Stomach (tissue), 4 donors: ENCODE measurements around the gene TMEM150A.

Source experiments
- CTCF ChIP-seq, 7 experiments: fragments of 450-650 bp in 4 of 7; fragments of 200-600 bp in 3 of 7; sonication (generic) in 3 of 7; IDR thresholded peaks; one replicate each; pipeline ENCODE4 v1.5.1; 2016 to 2019; ENCODE audit warnings: antibody characterized with exemption in 7 of 7, control low read depth in 2 of 7, mild to moderate bottlenecking in 1 of 7
- POLR2A ChIP-seq, 4 donors: fragments of 450-650 bp; IDR thresholded peaks; one replicate each; pipeline ENCODE4 v1.6.1; 2016; ENCODE audit warnings: antibody characterized with exemption in 4 of 4, control low read depth in 2 of 4, mild to moderate bottlenecking in 1 of 4, moderate library complexity in 1 of 4
- POLR2AphosphoS5 ChIP-seq, 3 donors: sonication (generic); formaldehyde crosslinking; IDR thresholded peaks; one replicate each; pipeline ENCODE4 v1.6.1; 2016; ENCODE audit warnings: antibody characterized with exemption in 3 of 3

DNA sequence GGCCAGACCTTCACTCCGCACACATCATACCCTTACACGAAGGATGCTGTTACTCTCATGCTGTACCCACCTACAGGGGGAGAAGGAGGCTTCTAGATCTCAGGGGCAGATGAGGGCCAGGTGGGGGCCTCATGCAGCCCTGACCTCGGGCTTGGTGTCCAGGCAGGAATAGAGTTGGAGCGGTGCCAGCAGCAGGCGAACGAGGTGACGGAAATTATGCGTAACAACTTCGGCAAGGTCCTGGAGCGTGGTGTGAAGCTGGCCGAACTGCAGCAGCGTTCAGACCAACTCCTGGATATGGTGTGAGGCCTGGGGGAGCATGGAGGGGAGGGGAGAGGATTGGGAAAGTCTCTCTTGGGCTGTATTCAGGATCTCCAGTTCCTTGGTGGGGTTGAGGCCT, 10.9 kb downstream of the TMEM150A start:
- TF ChIP-seq CTCF (IDR thresholded peaks at IDR 0.05) (no peak), POLR2A (IDR thresholded peaks at IDR 0.05) (no peak), POLR2AphosphoS5 (IDR thresholded peaks at IDR 0.05) (no peak)
